HFF-Myc (cell line): ENCODE data around the gene TEX52.
A peak's percentile ranks its signal among the peaks of the same experiment; 100 is the strongest.

Experiments
- DNase-seq: peaks from one replicate; pipeline ENCODE4 v3.0.0-alpha.2; 2011; ENCODE audit warnings: low read depth; ENCODE audit errors: extremely low read depth
- H3K4me3 ChIP-seq: replicated peaks from 2 replicates; pipeline ENCODE4 v1.5.1; 2011; ENCODE audit warnings: low read depth, mild to moderate bottlenecking, control low read depth, low read length
- CTCF ChIP-seq: IDR thresholded peaks from 2 replicates; pipeline ENCODE4 v1.5.1; 2012; ENCODE audit warnings: mild to moderate bottlenecking, low read depth, low read length, control low read depth; ENCODE audit errors: missing control alignments

The TEX52 gene

GRCh38 chr12:2893007-2893406 lies 36.2 kb upstream of the TEX52 start:
- no peak for TF ChIP-seq CTCF
- peak; percentile 75 for DNase-seq
- peak overlapping the region; percentile 85 for H3K4me3 ChIP-seq

DNA sequence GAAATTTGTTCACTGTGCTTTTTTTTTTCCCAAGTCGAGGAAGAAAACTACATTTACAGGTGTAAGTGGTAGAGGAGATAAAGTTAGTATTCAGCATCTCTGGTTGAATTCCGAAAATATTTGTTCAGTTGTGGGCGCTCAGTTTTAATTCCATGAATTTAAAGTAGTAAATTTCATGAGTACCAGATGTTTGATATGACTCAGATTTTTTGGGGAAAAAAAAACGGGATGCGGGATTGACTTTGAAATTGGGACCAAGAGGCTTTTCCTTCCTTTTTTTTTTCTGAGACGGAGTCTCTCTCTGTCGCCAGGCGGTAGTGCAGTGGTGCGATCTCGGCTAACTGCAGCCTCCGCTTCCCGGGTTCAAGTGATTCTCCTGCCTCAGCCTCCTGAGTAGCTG lies 35.4 kb upstream of the TEX52 start:
- peak overlapping the region; percentile 85 for H3K4me3 ChIP-seq
- no peak for TF ChIP-seq CTCF
- DNase-seq = no peak

GRCh38 chr12:2891240-2892053 lies 34.6 kb upstream of the TEX52 start:
- no peak for DNase-seq
- no peak for TF ChIP-seq CTCF
- peak overlapping the region; percentile 85 for H3K4me3 ChIP-seq

DNA sequence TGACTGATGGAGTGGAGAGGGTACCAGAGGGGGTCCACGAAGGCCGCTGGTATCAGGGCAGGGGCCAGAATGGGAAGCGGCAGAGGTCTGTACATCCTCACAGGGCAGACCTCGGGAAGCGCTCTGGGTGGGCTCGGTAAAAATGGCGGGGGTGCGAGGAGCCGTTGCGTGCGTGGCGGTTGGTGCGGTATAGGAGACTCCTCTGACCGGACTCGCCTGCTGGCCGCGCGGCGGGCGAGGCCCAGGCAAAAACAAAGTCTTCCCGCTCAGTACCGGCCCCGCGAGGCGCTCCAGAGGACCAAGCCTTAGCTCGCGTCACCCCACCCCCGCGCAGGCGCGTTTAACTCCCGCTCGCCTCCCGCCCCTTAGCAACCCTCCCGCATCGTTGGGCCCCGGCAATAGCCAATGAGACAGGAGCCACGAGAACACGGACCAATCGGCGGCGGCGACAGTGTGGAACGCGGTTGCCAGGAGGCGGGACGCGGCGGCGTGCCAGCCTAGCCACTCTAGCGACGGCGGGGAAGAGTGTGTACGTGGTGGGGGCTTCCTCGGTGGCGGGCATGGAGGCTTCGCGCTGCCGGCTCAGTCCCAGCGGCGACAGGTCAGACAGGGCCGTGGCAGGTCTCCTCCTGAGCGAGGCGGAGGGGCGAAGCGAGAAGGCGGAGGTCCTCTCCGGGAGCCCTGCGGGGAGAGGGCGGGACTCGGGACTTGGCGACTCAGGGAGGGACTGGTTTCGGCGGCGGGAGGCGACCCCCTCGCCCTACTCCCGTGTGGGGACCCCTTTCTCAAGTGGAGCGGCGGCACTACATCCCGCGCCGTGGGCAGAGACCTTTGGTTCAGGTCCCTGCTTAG lies 33.8 kb upstream of the TEX52 start, which contains the start of gene TULP3:
TULP3 (plus strand) TSS at position 504 of the 852 bp plus-strand sequence; CDS start at position 561, 57 bp downstream.
- H3K4me3 ChIP-seq = peak within 1 kb of the TSS; percentile 85
- TF ChIP-seq CTCF = no peak

GRCh38 chr12:2890001-2890387 lies 33.2 kb upstream of the TEX52 start:
- H3K4me3 ChIP-seq = peak overlapping the region; percentile 85
- no peak for DNase-seq
- no peak for TF ChIP-seq CTCF

More for the DNA sequence above, 33.8 kb upstream of the TEX52 start, which contains the start of gene TULP3:
- peak; percentile 82 for DNase-seq

DNA sequence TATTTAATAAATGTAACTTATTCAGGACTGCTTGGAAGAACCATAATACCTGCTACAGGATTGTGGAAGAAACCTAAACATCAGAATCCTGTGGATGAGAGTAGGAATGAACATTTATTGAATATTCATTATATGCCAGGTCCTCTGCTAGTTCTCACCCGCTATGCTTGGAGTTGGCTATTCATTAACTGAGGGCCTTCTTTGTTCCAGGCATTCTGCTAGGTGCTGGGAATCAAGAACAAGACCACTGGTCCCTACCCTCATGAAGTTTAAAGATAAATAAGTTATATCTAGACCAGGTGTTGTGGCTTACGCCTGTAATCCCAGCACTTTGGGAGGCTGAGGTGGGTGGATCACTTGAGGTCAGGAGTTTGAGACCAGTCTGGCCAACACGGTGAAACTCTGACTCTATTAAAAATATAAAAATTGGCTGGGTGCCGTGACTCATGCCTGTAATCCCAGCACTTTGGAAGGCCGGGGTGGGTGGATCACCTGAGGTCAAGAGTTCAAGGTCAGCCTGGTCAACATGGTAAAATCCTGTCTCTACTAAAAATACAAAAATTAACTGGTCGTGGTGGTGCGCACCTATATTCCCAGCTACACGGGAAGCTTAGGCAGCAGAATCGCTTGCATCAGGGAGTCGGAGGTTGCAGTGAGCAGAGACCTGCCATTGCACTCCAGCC lies 30.1 kb upstream of the TEX52 start:
- no peak for TF ChIP-seq CTCF
- DNase-seq = no peak
- no peak overlapping the region for H3K4me3 ChIP-seq
